Stimulated activated CD8-positive, alpha-beta memory T cell treated with anti-CD3 and anti-CD28 coated beads, Interleukin-2, amount 100 ng/mL, for 48 hours (primary cell): Measurements from ENCODE around the gene RAB11FIP3.
A peak's percentile ranks its signal among the peaks of the same experiment; 100 is the strongest.

Experiments
- DNase-seq, 2 donors: peaks; one replicate each; pipeline ENCODE4 v3.0.0-alpha.2; 2020; ENCODE audit warnings: low read depth in 2 of 2

The RAB11FIP3 gene

DNA sequence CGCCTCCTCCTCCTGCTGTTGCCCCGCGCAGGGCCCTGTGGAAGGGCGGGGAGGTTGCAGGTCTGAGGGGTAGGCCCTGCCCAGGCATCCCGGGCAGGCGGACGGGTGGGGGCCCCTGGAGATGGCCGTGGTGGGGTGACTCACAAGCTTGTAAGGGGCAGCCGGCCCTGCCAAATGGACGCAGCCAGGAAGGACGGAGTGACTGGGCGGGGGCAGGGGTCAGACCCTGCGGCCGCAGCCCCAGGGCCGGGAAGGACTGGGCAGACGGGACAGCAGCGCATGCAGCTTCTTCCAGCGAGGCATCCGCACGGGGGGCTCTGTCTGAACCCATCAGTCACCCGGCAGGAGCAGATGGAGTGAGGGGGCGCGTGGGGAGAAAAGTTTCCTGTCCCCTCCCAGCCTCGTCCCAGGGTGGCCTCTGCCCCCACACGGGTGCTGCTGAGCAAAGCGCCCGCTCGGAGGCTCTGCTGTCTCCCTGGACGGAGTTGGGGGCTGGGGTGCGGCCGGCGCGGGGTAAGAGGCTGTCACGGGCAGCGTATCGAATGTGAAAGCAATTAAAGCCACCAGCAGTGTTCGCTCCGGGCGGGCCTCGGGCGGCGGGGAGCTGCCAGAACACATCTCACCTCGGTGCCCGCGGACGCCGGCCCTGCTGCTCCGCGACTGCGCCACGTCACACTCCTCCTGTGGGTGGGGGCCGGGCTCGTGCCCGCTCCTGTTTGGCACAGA lies 129.4 kb downstream of the RAB11FIP3 start:
- no peak for DNase-seq

DNA sequence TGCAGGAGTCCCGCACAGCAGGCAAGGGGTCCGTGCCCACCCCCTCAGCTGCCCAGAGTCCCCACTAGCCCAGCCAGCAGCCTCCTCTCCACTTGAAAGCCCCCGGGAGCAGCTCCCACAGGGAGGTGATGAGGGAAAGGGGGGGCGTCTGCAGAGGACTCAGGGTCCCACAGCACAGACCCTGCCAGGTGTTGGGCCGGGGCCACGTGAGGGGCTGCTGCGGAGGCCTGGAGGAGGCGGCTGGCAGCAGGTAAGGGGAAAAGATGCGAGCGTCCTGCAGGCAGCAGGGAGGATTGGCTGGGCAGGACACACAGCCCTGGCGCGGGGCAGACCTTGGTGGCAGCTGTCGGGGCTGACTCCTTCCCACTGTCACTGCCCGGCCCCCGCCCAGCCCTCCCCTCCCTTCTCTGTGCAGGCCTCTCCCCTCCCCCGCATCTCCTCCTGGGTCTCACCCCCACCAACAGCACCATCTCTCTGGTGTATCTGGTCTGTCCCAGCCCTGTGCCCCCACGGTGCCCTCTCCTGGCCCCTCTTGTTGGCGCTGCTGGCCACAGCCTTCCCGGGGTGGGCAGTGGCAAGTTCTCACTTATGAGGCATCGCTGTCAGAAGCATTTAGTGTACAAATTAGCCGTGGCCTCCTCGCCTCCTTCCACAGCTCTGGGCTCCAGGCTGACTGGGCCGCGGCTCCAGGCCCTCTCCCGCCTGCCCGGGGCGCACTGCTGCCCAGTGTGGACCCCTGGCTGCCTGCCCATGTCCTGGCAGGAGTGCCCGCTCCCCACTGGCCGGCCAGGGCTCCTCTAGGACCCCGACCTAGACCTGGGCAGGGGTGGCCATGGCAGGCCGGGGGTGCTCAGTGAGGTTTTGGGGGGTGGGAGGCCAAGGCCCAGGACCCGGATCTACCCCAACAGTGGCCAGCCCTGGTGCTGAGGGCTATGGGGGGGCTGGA lies 130.4 kb downstream of the RAB11FIP3 start:
- no peak for DNase-seq

DNA sequence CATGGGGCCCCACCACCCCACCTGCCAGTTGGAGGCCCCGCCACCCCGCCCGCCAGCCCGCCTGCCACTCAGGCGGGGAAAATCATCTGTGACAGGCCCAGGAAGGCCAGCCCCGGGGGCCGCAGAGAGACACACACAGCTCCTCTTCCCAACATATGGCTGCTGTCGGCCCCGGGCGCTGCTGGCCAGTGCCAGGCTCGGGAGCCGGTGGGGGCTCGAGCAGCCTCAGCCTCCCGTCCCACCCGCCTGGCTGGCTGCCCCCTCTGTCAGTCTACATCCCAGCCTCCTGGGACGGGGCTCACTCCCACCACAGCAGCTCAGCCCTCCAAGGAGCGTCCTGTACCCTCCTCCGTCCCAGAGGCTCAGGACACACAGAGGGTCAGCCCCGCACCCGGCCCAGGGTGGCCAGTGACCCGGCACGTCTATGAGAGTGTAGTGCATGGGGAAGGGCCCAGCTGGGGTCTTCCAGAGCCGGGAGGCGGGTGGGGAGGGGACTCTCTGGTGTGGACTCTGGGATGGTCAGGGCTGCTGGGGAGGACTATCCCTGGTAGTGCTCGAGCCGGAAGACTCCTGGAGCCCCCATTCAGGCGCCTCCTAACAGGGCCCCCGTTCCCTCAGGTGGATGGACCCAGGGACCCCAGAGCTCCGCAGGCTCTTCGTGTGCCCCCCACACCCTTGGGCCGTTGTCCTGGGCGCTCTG lies 131.2 kb downstream of the RAB11FIP3 start:
- no peak for DNase-seq

DNA sequence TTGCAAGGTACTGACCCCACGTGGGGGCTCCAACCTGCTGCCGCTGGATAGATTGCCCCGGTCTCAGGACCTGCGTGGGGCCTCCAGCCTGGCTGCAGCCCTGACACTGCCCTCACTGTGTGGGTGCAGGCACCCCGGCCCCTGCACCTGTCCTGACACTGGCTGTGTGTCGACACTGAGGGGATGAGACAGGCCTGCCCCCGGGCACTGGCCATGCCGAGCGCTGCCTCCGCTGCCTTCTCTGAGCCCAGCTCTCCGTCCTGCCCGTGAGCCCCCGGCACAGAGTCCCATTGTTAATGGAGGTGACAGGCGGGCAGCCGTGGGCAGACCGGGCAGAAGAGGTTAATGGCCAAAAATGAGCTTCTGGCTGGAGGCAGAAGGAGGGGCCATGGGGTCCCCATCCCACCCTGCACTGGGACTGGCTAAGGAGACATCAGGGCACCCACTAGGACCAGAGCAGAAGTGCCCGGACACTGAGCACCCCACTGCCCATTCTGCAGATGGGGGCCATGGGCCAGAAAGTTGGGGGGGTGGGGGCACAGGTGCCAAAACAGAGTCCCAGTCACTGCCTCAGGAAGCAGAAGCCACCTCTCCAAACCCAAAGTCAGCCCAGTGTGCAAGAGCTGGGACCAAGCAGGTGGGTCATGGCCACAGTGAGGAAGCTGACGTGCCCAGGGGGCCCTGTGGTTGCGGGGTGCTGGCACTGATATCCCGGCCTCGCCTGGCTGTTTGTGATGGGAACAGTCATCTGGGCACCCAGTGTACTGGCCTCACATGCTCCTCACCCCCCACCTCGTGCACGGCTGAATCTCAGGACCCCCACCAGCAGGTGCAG lies 132.2 kb downstream of the RAB11FIP3 start:
- DNase-seq = no peak

DNA sequence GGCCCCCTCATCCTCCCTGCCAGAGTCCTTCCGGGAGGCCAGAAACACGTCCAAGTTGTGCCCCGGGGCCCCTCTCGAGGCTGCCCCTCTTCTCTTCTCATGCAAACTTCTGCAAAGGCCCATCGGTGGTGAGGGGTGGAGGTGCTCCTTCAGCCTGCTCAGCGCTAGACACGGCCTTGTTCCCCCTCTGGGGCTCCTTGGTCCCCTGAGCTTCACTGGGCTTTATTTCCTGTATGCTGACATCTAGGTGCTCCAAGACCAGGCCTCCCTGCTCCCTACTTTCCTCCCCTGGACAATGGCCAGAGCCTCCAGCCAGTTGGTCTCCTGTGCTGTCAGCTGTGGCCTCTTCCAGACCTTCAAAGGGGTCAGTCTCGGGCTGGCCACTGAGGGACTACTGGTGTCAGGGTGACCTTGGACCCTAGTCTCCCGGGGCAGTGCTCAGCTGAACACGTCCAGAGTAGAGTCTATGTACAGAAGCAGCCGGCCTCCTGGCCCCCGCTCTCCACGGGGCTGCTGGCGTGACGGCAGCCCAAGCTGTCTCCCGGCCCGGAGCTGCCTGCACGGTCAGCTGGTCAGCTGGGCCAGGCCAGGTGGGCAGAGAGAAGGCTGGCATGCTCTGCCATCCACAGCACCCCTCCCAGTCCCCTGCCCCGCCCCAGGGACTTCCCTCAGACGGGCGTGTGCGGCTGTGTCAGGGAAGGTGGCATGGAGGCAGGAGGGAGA lies 133.0 kb downstream of the RAB11FIP3 start:
- DNase-seq = no peak

DNA sequence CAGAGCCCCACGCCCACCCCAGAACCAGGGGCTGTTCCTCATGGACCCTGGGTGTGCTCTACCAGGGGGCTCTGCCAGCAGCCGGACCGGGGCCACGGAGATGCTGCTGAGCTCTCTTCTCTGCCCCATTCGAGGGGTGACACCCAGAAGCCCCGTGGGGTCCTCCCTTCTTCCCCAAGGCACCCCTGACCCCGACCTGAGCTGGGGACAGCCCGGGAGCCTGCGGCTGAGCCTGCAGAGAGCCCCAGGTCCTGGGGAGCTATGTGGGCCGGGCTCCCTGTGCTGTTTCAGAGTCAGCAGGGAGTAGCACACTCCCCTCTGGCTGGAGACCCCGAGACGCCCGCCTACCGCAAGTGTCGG lies 133.6 kb downstream of the RAB11FIP3 start:
- no peak for DNase-seq

DNA sequence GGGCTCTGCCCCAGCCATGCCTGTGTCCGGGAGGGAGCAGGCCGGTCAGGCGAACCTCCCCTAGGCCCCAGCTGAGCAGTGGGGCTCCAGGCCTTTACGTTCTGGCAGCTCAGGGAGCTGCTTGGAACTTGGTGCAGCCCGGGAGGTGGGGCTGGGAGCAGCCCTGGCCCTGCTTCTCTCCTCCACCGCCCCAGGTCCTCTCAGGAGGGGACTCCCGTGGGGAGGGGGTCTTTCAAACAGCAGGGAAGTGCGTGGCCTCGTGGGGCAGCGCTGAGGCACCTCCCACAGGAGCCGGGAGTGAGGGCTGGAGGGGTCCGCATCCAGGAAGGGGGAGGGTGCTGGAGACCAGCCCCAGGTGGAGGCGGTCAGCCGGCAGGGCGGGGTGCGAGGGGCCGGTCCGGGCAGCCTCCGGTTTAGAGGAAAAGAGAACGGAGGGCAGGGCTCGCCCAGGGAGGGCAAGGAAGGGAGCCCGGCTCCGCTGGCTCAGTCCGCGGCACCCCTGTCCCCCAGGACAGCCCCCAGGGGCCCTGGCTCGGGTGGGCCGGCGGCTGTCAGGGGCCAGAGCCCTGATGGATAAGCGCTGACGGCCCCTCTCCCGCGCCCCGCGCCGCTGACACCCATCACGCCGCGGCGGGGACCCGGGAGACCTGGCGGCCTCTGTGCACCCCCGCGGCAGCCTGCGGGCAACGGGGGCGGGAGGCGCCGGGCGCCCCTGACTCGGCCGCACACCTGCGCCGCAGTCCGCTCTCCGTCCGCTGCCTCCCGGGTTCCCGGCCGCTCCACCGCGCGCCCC lies 134.2 kb downstream of the RAB11FIP3 start:
- no peak for DNase-seq

DNA sequence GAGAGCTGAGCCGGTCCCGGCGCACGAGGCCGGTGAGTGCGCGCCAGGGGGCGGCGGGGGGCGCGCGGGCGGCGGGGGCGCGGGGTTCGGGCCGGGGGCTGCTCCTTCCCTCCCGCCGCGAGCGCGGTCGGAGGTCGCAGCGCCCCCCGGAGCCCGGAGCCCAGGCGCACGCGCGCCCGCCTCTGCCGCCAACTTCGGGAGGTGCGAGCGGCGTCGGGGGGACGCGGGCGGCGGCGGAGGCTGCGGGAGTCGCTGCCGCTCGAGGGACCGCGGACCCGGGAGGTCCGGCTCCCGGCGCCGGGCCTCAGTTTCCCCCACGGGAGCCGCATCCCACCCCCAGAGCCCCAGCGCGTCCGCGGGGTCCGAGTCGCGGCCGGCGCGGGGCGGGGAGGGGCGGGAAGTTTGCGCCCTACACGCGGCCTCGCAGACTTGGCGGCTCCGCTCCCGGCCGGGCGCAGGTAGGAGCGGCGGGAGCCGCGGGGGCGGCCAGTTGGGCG lies 134.8 kb downstream of the RAB11FIP3 start, which contains the start of gene PRR35:
Gene PRR35 (plus strand): TSS at position 191 of the 497 bp plus-strand sequence. CDS start 2,901 bp downstream, outside the sequence.
- DNase-seq = no peak

DNA sequence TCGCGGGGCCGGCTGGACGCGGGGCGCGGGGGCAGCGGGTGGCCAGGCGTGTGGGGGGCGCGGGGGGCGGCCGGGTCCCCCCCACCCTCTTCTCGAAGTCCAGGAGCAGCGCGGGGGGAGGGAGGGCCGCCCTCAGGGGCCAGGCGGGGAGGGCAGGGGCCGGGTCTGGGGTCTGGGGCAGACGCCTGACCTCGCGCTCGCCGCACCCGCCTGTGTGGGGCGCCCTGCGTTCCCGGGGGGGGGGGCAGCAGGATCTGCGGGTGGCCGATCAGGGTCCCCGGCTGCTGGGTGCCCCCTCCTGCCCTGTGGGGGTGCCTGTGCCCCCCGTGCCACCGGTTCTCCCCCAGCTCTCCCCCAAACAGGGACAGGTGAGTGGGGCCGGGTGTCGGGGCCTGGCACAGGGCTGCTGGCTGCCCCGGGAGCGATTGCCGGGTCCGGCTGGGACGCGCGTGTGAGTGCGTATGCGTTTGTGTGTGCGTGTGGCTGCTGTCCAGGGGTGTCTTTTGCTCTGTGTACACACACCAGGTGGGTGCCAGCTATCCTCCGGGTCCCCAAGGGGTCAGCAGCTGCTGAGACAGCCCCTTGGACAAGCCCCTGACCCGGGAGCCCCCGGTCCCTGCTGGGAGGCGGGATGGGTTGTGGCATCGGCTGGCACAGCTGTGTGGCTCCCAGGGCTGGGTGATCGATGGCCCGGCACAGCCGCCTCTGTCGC lies 135.4 kb downstream of the RAB11FIP3 start:
- no peak for DNase-seq

DNA sequence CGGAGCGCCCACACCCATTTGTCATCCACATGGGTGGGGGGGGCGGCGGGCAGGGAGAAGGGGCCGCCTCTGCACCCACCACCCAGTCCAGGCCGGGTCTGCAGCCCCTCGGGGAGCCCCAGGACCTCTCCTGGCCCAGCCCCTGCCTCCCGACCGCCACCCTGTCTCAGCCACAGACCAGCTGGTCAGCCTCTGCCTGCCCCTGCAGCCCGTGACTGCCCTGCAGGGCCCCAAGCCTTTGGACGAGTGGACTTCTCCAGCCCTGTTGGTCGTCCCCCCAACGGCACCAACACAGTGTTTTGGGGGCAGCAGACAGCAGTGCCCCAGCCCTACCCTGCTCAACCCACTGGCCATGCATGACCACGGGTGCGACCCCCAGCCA lies 136.0 kb downstream of the RAB11FIP3 start:
- DNase-seq = no peak

DNA sequence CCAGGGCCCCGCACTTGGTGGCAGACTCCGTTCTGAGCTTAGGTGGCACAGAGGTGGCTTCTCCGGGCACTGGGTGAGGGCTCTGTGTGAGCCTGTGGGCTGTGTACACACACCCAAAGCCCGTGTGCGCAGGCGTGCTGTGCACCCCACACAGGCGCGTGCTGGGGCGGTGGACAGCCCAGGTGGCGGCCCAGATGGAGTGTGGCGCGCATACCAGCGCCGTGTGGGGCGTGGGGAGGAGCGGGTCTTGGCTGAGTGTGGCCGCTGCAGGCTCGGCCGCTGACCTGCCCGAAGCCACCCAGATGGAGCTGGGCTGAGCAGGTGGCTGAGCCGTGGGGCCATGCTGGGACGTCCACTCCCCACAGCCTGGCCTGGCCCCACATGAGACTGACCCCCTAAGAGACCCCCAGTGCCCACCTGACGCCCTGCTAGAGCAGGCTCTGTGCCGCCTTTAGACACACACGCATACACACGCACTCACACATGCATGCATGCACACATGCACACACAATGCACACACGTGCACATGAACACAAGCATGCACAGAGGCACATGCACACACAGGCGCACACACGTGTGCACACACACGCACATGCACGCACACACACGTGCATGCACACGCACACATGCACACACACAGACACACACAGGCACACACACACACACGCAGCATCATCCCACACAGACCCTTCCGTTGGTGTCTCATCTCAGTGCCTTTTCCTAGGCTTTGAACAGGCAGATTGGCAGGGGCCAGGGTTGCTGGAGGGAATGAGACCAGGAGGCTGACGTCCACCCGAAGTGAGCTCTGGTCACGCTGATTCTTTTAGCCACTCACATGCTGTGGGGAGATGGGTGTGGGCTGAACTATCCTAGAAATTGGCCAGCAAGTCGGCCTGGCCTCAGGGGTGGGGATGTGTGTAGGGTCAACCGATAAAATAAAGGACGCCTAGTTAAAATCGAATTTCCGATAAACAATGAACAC lies 136.8 kb downstream of the RAB11FIP3 start:
- no peak for DNase-seq

DNA sequence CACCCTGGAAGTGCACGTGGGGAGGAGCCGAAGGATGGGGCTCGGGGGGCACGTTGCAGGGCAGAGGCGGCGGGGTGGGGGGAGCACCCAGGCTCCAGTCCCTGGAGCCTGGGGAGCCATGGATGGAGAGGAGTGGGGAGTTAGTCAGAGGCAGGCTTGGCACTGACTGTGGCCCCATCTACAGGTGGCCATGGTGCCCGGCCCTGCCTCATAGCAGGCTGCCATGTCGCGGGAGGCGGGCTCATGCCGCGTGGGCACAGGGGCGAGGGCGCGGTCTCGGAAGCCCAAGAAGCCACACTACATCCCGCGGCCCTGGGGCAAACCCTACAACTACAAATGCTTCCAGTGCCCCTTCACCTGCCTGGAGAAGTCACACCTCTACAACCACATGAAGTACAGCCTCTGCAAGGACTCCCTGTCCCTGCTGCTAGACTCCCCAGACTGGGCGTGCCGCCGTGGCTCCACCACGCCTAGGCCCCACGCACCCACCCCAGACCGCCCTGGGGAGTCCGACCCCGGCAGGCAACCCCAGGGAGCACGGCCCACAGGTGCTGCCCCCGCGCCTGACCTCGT lies 137.7 kb downstream of the RAB11FIP3 start:
- no peak for DNase-seq

DNA sequence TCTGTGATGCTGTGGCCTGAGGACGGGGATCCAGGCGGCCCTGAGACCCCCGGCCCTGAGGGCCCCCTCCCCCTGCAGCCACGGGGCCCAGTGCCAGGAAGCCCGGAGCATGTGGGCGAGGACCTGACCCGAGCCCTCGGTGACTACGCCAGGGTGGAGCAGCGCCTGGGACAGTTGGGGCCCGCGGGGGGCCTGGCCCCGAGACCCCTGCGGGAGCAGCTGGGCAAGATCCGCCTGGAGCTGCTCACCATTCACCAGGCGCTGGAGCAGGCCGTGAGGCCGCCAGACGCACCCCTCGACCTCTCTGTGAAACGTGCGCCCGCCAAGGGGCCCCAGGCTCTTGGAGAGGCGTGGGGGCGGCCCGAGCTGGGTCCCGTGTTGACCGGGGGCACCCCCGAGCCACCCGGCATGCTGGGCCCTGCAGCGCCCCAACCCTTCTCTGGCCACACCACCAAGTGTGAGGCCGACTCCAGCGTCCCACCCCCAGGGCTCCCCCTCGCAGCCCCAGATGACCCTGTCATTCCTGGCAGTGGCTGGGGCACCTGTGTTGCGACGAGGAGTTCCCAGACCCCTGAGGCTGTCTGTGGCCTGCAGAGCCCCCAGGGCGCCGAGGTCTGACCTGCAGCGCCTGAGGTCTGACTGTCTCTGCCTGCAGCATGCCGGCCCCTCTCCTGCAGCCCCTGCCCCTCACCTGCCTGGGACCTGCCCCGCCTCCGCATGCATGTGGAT lies 139.4 kb downstream of the RAB11FIP3 start:
- no peak for DNase-seq

DNA sequence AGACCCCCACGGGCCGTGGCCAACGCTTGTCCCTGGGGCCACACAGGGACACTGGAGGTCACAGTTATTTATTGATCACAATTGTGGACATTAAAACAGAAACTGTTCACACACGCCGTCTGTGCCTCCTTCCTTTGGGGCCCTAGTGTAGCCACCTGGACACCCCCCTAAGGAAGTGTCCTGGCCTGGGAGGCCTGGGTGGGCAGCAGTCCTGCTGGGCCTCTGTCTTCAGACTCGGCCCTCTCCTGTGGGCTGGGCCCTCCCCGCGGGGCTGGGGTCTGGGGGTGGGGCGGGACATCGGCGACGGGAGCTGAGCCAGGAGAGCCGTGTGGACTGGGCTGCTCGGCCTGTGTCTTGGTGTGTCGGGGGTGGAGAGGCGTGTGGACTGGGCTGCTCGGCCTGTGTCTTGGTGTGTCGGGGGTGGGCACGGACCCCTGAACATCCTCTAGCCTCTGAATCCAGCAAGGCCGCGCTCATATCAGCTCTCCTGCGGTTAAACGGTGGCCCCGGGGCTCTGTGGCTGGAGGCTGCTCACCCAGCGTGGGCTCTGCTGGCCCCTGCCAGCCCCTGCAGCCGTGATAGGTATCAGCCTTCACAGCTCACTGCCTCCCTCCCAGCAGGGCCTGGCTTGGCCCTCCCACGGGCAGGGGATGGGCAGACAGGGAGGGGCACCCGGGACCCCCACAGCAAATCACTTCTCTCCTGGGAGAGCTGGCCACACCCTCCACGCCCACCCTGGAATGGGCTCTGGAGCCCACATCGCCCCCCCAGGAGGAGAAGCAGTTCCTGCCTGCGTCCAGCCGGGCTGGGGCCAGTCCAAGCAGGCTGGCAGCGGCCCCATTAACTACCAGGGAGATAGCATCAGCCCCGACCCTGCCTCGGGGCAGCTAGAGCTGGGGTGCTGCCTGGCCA lies 140.2 kb downstream of the RAB11FIP3 start:
- no peak for DNase-seq

DNA sequence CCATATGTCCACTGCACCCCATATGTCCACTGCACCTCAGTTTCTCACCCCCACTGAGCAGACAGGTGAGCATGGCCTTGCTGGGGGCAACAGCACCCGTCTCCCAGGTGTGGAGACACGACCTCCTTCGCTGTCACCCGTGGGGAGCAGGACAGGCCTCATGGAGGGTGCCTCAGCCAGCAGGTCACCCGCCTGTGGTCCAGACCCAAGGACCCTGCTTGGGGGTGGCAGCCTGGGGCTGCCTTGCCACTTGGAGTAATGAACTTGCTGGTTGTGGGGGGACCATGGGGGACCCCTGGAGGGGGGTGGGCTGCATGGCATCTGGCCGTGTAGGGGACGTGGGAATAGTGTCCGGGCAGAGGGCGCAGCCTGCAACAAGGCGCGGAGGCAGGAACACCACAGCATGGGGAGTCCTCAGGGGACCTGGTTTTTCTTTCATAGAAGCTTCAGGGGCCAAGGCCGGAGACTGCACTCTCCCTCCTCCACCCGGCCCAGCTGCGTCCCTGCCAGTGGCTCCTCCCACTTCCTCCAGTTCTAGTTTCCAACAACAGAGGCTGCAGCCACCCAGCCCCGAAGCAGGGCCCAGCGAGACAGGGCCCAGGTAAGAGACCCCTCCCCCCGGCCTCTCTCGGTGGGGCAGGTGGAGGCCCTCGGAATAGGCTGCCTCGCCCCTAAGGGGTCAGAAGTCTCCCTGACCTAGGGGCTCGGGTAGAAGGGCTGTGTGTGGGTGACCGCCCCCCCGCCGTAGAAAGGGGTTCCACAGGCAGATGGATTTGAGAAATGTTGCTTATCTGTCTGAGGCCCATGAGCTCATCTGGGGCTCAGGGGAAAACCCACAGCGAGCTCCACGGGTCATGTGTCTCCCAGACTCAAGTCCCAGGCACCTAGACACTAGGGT lies 141.3 kb downstream of the RAB11FIP3 start, which contains the start of gene NHLRC4:
Gene NHLRC4 (plus strand): TSS at position 531 of the 898 bp plus-strand sequence. CDS start 1,043 bp downstream, outside the sequence.
- peak in 1 of 2 donors; percentile 32 for DNase-seq
